Upper lobe of right lung (tissue), 1 donor: Measurements from ENCODE around the gene RGPD3. TPM values are rescaled to one million over a fixed set of nuclear protein-coding genes. Genes with fewer than 3 reads are reported as not detected.
"Not testable (repeated sequence)": the region's sequence is repeated elsewhere in the genome, so short reads cannot be mapped to it uniquely, and the experiment has no call there.

Experiments
- ATAC-seq: fragments of 200-7000 bp; cut with Tn5 transposase; one replicate; pipeline ENCODE4 v1.9.1; 2020; ENCODE audit warnings: mild to moderate bottlenecking, moderate library complexity
- DNase-seq: peaks from one replicate; pipeline ENCODE4 v3.0.0-alpha.2; 2020
- H3K27ac ChIP-seq: fragments of 200-600 bp; one replicate; pipeline ENCODE4 v1.8.0; 2022
- H3K27me3 ChIP-seq: fragments of 200-600 bp; one replicate; pipeline ENCODE4 v1.8.0; 2022; ENCODE audit warnings: mild to moderate bottlenecking
- H3K36me3 ChIP-seq: fragments of 200-600 bp; one replicate; pipeline ENCODE4 v1.8.0; 2022
- H3K4me1 ChIP-seq: fragments of 200-600 bp; one replicate; pipeline ENCODE4 v1.8.0; 2022
- H3K4me3 ChIP-seq: fragments of 200-600 bp; one replicate; pipeline ENCODE4 v1.8.0; 2022; ENCODE audit warnings: mild to moderate bottlenecking
- H3K9me3 ChIP-seq: fragments of 200-600 bp; one replicate; pipeline ENCODE4 v1.8.0; 2022
- intact Hi-C: fragments of 100-400 bp; cut with DNase I; formaldehyde crosslinking; loops from one replicate; pipeline ENCODE4 v1.11.0; 2022
- total RNA-seq: library from RNA; stranded (reverse); fragmentation: NEBNext Ultra II Directional; extraction: Animal tissue kit (Norgen Biotek cat#: 25700); gene quantifications from one replicate; pipeline ENCODE4 v1.2.1, GENCODE V29; 2021
- donor health status: DM: no; HTN: yes; CAD: no; lungs with severe emphysema.

RGPD3 gene
- total RNA-seq, 1 donor from 2014 or later = 0.12 TPM

- intact Hi-C loops, ATAC-seq, H3K9me3 ChIP-seq: not testable (repeated sequence)
These were observed 37.9 kb upstream of the RGPD3 start for GRCh38 chr2:106506002-106506687.

GRCh38 chr2:106504787-106505186, 36.6 kb upstream of the RGPD3 start:
- DNase-seq, H3K4me1 ChIP-seq, H3K27me3 ChIP-seq, intact Hi-C loops, ATAC-seq, H3K9me3 ChIP-seq, H3K27ac ChIP-seq, H3K36me3 ChIP-seq, H3K4me3 ChIP-seq: not testable (repeated sequence)

More at GRCh38 chr2:106506002-106506687, 37.9 kb upstream of the RGPD3 start:
- H3K4me3 ChIP-seq, H3K36me3 ChIP-seq, H3K4me1 ChIP-seq, DNase-seq, H3K27ac ChIP-seq, H3K27me3 ChIP-seq: not testable (repeated sequence)

- H3K36me3 ChIP-seq, intact Hi-C loops, H3K4me3 ChIP-seq, DNase-seq, H3K4me1 ChIP-seq, H3K9me3 ChIP-seq, H3K27ac ChIP-seq, ATAC-seq, H3K27me3 ChIP-seq: not testable (repeated sequence)
These were observed 36.0 kb upstream of the RGPD3 start for GRCh38 chr2:106504192-106504591.

GRCh38 chr2:106502351-106502750, 34.1 kb upstream of the RGPD3 start:
- H3K27ac ChIP-seq, H3K4me3 ChIP-seq, H3K9me3 ChIP-seq, DNase-seq, H3K36me3 ChIP-seq, ATAC-seq, H3K4me1 ChIP-seq, intact Hi-C loops, H3K27me3 ChIP-seq: not testable (repeated sequence)

- intact Hi-C loops, DNase-seq, H3K36me3 ChIP-seq, H3K9me3 ChIP-seq, H3K4me1 ChIP-seq, ATAC-seq, H3K27me3 ChIP-seq, H3K27ac ChIP-seq, H3K4me3 ChIP-seq: not testable (repeated sequence)
These were observed 32.1 kb upstream of the RGPD3 start for GRCh38 chr2:106500350-106500749.

- intact Hi-C loops, H3K4me1 ChIP-seq, DNase-seq, H3K4me3 ChIP-seq, H3K27ac ChIP-seq, H3K36me3 ChIP-seq, ATAC-seq, H3K9me3 ChIP-seq, H3K27me3 ChIP-seq: not testable (repeated sequence)
These were observed 30.3 kb upstream of the RGPD3 start for GRCh38 chr2:106498549-106498948.

- H3K27ac ChIP-seq, H3K27me3 ChIP-seq, DNase-seq, H3K4me3 ChIP-seq, intact Hi-C loops, H3K4me1 ChIP-seq, H3K36me3 ChIP-seq, H3K9me3 ChIP-seq: not testable (repeated sequence)
- ATAC-seq = peak; percentile 75
These were observed 24.7 kb upstream of the RGPD3 start for GRCh38 chr2:106492913-106493312.

- H3K27ac ChIP-seq, DNase-seq, intact Hi-C loops, H3K36me3 ChIP-seq, H3K27me3 ChIP-seq, H3K4me3 ChIP-seq, H3K4me1 ChIP-seq, H3K9me3 ChIP-seq, ATAC-seq: not testable (repeated sequence)
These were observed 24.2 kb upstream of the RGPD3 start for GRCh38 chr2:106492399-106492798.

- H3K4me3 ChIP-seq, ATAC-seq, intact Hi-C loops: not testable (repeated sequence)
These were observed 21.5 kb upstream of the RGPD3 start for GRCh38 chr2:106489701-106490100.

GRCh38 chr2:106487386-106488191, 19.4 kb upstream of the RGPD3 start:
- ATAC-seq, DNase-seq, H3K4me3 ChIP-seq, H3K4me1 ChIP-seq, H3K9me3 ChIP-seq, H3K27me3 ChIP-seq, intact Hi-C loops, H3K27ac ChIP-seq, H3K36me3 ChIP-seq: not testable (repeated sequence)

More at GRCh38 chr2:106489701-106490100, 21.5 kb upstream of the RGPD3 start:
- H3K9me3 ChIP-seq, H3K27ac ChIP-seq, H3K27me3 ChIP-seq, H3K36me3 ChIP-seq, DNase-seq, H3K4me1 ChIP-seq: not testable (repeated sequence)

- H3K9me3 ChIP-seq, H3K27ac ChIP-seq, H3K36me3 ChIP-seq, DNase-seq, H3K27me3 ChIP-seq, H3K4me1 ChIP-seq, intact Hi-C loops, H3K4me3 ChIP-seq: not testable (repeated sequence)
- ATAC-seq = peak; percentile 12
These were observed 18.6 kb upstream of the RGPD3 start, which contains the start of gene CD8B2 for GRCh38 chr2:106486551-106487385. Gene CD8B2 (plus strand): TSS chr2:106487364. CDS start chr2:106487427, 63 bp downstream.

- H3K4me1 ChIP-seq, H3K27me3 ChIP-seq, DNase-seq, ATAC-seq, H3K4me3 ChIP-seq, intact Hi-C loops, H3K9me3 ChIP-seq, H3K27ac ChIP-seq, H3K36me3 ChIP-seq: not testable (repeated sequence)
These were observed 11.3 kb upstream of the RGPD3 start for GRCh38 chr2:106479563-106479962.

- DNase-seq, H3K36me3 ChIP-seq, intact Hi-C loops, ATAC-seq, H3K27me3 ChIP-seq, H3K4me3 ChIP-seq, H3K9me3 ChIP-seq, H3K4me1 ChIP-seq, H3K27ac ChIP-seq: not testable (repeated sequence)
These were observed 9.4 kb upstream of the RGPD3 start for GRCh38 chr2:106477647-106478046.
